HG03103 (cell line): ENCODE data around the gene MUC20.

Experiments used
- ATAC-seq: cut with Tn5 transposase; IDR thresholded peaks from one replicate; pipeline ENCODE4 v1.9.1; 2021; ENCODE audit warnings: low read depth; ENCODE audit not compliant: unreplicated experiment

Gene MUC20

GRCh38 chr3:195753581-195753980 lies 32.8 kb downstream of the MUC20 start:
- ATAC-seq, result no peak

- ATAC-seq, result no peak
These were observed 33.4 kb downstream of the MUC20 start for GRCh38 chr3:195754141-195754540.

GRCh38 chr3:195754906-195755305 lies 34.1 kb downstream of the MUC20 start:
- no peak for ATAC-seq

GRCh38 chr3:195755391-195755790 lies 34.6 kb downstream of the MUC20 start:
- ATAC-seq, result no peak

- ATAC-seq, result no peak
These were observed 35.3 kb downstream of the MUC20 start for GRCh38 chr3:195755791-195756676.

GRCh38 chr3:195757438-195757770 lies 36.6 kb downstream of the MUC20 start:
- ATAC-seq, result no peak

- ATAC-seq, result no peak
These were observed 37.0 kb downstream of the MUC20 start for GRCh38 chr3:195757827-195758226.

GRCh38 chr3:195758721-195759353 lies 38.1 kb downstream of the MUC20 start:
- ATAC-seq, result no peak

GRCh38 chr3:195760345-195761122 lies 39.8 kb downstream of the MUC20 start:
- ATAC-seq, result no peak

GRCh38 chr3:195761123-195761566 lies 40.4 kb downstream of the MUC20 start:
- no peak for ATAC-seq

- no peak for ATAC-seq
These were observed 40.9 kb downstream of the MUC20 start for GRCh38 chr3:195761567-195762248.

GRCh38 chr3:195762249-195762585 lies 41.4 kb downstream of the MUC20 start:
- no peak for ATAC-seq

GRCh38 chr3:195762611-195763010 lies 41.8 kb downstream of the MUC20 start:
- no peak for ATAC-seq

GRCh38 chr3:195763076-195763830 lies 42.5 kb downstream of the MUC20 start:
- no peak for ATAC-seq

- no peak for ATAC-seq
These were observed 43.4 kb downstream of the MUC20 start for GRCh38 chr3:195763843-195764825.

GRCh38 chr3:195764961-195765706 lies 44.4 kb downstream of the MUC20 start:
- no peak for ATAC-seq

GRCh38 chr3:195766671-195767070 lies 45.9 kb downstream of the MUC20 start:
- no peak for ATAC-seq

GRCh38 chr3:195767792-195768191 lies 47.0 kb downstream of the MUC20 start:
- ATAC-seq, result no peak
